SK-N-SH treated with all-trans-retinoic acid at 6 μM for 48 hours (cell line): Measurements from ENCODE around the gene SCN11A.

ENCODE experiments used
- ATAC-seq: fragments of 200-7000 bp; cut with Tn5 transposase; 3 replicates; pipeline ENCODE4 v1.9.1; 2020; ENCODE audit warnings: mild to moderate bottlenecking, moderate library complexity
- ARNTL ChIP-seq: fragments of 450-650 bp; formaldehyde crosslinking; IDR thresholded peaks from 2 replicates; pipeline ENCODE4 v1.5.0; 2020; ENCODE audit warnings: low read depth, mild to moderate bottlenecking, moderate library complexity, borderline replicate concordance
- BACH2 ChIP-seq: fragments of 250-450 bp; sonication (Bioruptor Pico); IDR thresholded peaks from 2 replicates; pipeline ENCODE4 v1.9.0; 2021; ENCODE audit warnings: mild to moderate bottlenecking, borderline replicate concordance
- CREB5 ChIP-seq: fragments of 250-450 bp; sonication (Bioruptor Pico); IDR thresholded peaks from 2 replicates; pipeline ENCODE4 v1.5.1; 2020; ENCODE audit warnings: low read depth, mild to moderate bottlenecking, moderate library complexity
- CSDC2 ChIP-seq: fragments of 250-450 bp; sonication (Bioruptor Pico); IDR thresholded peaks from 2 replicates; pipeline ENCODE4 v1.5.0; 2020; ENCODE audit warnings: mild to moderate bottlenecking, moderate library complexity
- CSRNP3 ChIP-seq: fragments of 250-450 bp; sonication (Bioruptor Pico); IDR thresholded peaks from 2 replicates; pipeline ENCODE4 v1.5.1; 2021; ENCODE audit warnings: mild to moderate bottlenecking, moderate library complexity
- ESRRG ChIP-seq: fragments of 250-450 bp; sonication (Bioruptor Pico); IDR thresholded peaks from 2 replicates; pipeline ENCODE4 v1.6.1; 2021; ENCODE audit warnings: mild to moderate bottlenecking
- GLIS3 ChIP-seq: fragments of 250-450 bp; sonication (Bioruptor Pico); IDR thresholded peaks from 2 replicates; pipeline ENCODE4 v1.5.0; 2020; ENCODE audit warnings: mild to moderate bottlenecking, moderate library complexity
- ISL1 ChIP-seq: fragments of 250-450 bp; sonication (Bioruptor Pico); IDR thresholded peaks from 2 replicates; pipeline ENCODE4 v2.1.2; 2022; ENCODE audit warnings: mild to moderate bottlenecking, moderate library complexity
- OSR1 ChIP-seq: fragments of 250-450 bp; sonication (Bioruptor Pico); IDR thresholded peaks from 2 replicates; pipeline ENCODE4 v1.8.0; 2022; ENCODE audit warnings: moderate library complexity, mild to moderate bottlenecking, inconsistent platforms
- PATZ1 ChIP-seq: fragments of 250-450 bp; sonication (Bioruptor Pico); IDR thresholded peaks from 2 replicates; pipeline ENCODE4 v1.8.0; 2020; ENCODE audit warnings: mild to moderate bottlenecking, moderate library complexity, borderline replicate concordance
- POU6F1 ChIP-seq: fragments of 250-450 bp; sonication (Bioruptor Pico); IDR thresholded peaks from 2 replicates; pipeline ENCODE4 v1.8.0; 2021; ENCODE audit warnings: low read depth, mild to moderate bottlenecking, moderate library complexity, borderline replicate concordance
- PPARA ChIP-seq: fragments of 250-450 bp; sonication (Bioruptor Pico); IDR thresholded peaks from 2 replicates; pipeline ENCODE4 v1.5.0; 2020; ENCODE audit warnings: mild to moderate bottlenecking, borderline replicate concordance
- RARB ChIP-seq: fragments of 250-450 bp; sonication (Bioruptor Pico); IDR thresholded peaks from 2 replicates; pipeline ENCODE4 v1.8.0; 2021; ENCODE audit warnings: mild to moderate bottlenecking, moderate library complexity
- SNAI2 ChIP-seq: fragments of 250-450 bp; sonication (Bioruptor Pico); IDR thresholded peaks from 2 replicates; pipeline ENCODE4 v1.5.0; 2020; ENCODE audit warnings: mild to moderate bottlenecking, moderate library complexity
- TCF4 ChIP-seq: fragments of 250-450 bp; sonication (Bioruptor Pico); IDR thresholded peaks from 2 replicates; pipeline ENCODE4 v1.8.0; 2021; ENCODE audit warnings: mild to moderate bottlenecking, moderate library complexity, borderline replicate concordance
- TOX ChIP-seq: fragments of 250-450 bp; sonication (Bioruptor Pico); IDR thresholded peaks from 2 replicates; pipeline ENCODE4 v1.8.0; 2021; ENCODE audit warnings: mild to moderate bottlenecking, moderate library complexity, borderline replicate concordance
- TSHZ2 ChIP-seq: fragments of 250-450 bp; sonication (Bioruptor Pico); IDR thresholded peaks from 2 replicates; pipeline ENCODE4 v1.5.0; 2020; ENCODE audit warnings: mild to moderate bottlenecking, moderate library complexity
- ZC3H10 ChIP-seq: fragments of 250-450 bp; sonication (Bioruptor Pico); IDR thresholded peaks from 2 replicates; pipeline ENCODE4 v1.5.1; 2021; ENCODE audit warnings: mild to moderate bottlenecking, moderate library complexity
- ZFP3 ChIP-seq: fragments of 250-450 bp; sonication (Bioruptor Pico); IDR thresholded peaks from 2 replicates; pipeline ENCODE4 v1.5.0; 2020; ENCODE audit warnings: mild to moderate bottlenecking, moderate library complexity
- ZFP30 ChIP-seq: fragments of 450-650 bp; formaldehyde crosslinking; IDR thresholded peaks from 2 replicates; pipeline ENCODE4 v1.5.0; 2022; ENCODE audit warnings: mild to moderate bottlenecking, moderate library complexity
- ZNF565 ChIP-seq: fragments of 450-650 bp; formaldehyde crosslinking; conservative IDR thresholded peaks from 2 replicates; pipeline ENCODE4 v1.5.0; 2020; ENCODE audit warnings: low read depth, mild to moderate bottlenecking, moderate library complexity
- ZNF8 ChIP-seq: fragments of 450-650 bp; formaldehyde crosslinking; IDR thresholded peaks from 2 replicates; pipeline ENCODE4 v1.5.0; 2020; ENCODE audit warnings: mild to moderate bottlenecking, moderate library complexity

SCN11A gene

GRCh38 chr3:39101022-39101689, 49.4 kb upstream of the SCN11A start (continued):
- TF ChIP-seq PATZ1: no peak
- no peak for TF ChIP-seq ZNF8 (CRISPR knock-in tag)
- no peak for TF ChIP-seq TOX (CRISPR knock-in tag)
- TF ChIP-seq ESRRG: no peak
- TF ChIP-seq OSR1: no peak

- no peak for TF ChIP-seq RARB
- no peak for TF ChIP-seq BACH2 (CRISPR knock-in tag)
- TF ChIP-seq GLIS3 (CRISPR knock-in tag): no peak
- no peak for TF ChIP-seq TCF4
- no peak for TF ChIP-seq ZFP3 (CRISPR knock-in tag)
- TF ChIP-seq CREB5: no peak
- TF ChIP-seq TSHZ2: no peak
- TF ChIP-seq OSR1: no peak
- TF ChIP-seq ZNF8 (CRISPR knock-in tag): no peak
- no peak for TF ChIP-seq ZFP30
- TF ChIP-seq POU6F1 (CRISPR knock-in tag): no peak
- TF ChIP-seq ESRRG: no peak
- no peak for TF ChIP-seq ARNTL
- no peak for TF ChIP-seq CSRNP3
- TF ChIP-seq ISL1 (CRISPR knock-in tag): no peak
- TF ChIP-seq CSDC2: no peak
- no peak for ATAC-seq
Observed at GRCh38 chr3:39100500-39100886, 48.7 kb upstream of the SCN11A start.

GRCh38 chr3:39099738-39100499, 48.2 kb upstream of the SCN11A start:
- ATAC-seq: no peak
- TF ChIP-seq ZNF565 (CRISPR knock-in tag): no peak
- TF ChIP-seq CREB5: no peak
- no peak for TF ChIP-seq ZFP30
- no peak for TF ChIP-seq ZNF8 (CRISPR knock-in tag)
- TF ChIP-seq PPARA (CRISPR knock-in tag): no peak
- no peak for TF ChIP-seq OSR1
- TF ChIP-seq ESRRG: no peak
- TF ChIP-seq SNAI2 (CRISPR knock-in tag): no peak
- TF ChIP-seq ZC3H10 (CRISPR knock-in tag): no peak
- no peak for TF ChIP-seq CSRNP3
